ENCODE data around the gene EIF5AL1. TPM values are rescaled to one million over a fixed set of nuclear protein-coding genes. Genes with fewer than 3 reads are reported as not detected.

Gene EIF5AL1
- total RNA-seq, 4 donors from 2014 or later: 0.90 TPM; not detected in 3

DNA sequence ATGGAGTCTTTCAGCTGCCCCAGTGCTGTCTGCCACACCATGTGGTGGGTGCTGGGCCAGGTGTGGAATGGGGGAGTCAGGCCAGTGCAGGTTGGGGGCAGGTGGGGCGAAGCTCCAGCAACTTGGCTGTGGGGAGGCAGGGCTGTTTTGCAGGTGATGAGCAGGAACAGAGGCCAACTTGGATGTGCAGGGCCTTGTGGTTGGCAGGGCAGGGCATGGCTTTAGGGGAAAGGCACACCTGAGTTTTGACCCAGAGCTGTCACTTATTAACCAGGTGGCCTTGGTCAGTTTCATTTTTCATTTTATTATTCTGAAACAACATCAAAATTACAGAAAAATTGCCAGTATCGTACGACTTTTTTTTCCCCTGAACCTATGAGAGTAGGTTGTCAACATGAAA lies 48.9 kb downstream of the EIF5AL1 start:
- no peak overlapping the region for H3K27ac ChIP-seq
- H3K4me3 ChIP-seq: no peak overlapping the region
- no peaks in the 10 kb centered on the region for H3K9me3 ChIP-seq
- TF ChIP-seq, protein P1, sequence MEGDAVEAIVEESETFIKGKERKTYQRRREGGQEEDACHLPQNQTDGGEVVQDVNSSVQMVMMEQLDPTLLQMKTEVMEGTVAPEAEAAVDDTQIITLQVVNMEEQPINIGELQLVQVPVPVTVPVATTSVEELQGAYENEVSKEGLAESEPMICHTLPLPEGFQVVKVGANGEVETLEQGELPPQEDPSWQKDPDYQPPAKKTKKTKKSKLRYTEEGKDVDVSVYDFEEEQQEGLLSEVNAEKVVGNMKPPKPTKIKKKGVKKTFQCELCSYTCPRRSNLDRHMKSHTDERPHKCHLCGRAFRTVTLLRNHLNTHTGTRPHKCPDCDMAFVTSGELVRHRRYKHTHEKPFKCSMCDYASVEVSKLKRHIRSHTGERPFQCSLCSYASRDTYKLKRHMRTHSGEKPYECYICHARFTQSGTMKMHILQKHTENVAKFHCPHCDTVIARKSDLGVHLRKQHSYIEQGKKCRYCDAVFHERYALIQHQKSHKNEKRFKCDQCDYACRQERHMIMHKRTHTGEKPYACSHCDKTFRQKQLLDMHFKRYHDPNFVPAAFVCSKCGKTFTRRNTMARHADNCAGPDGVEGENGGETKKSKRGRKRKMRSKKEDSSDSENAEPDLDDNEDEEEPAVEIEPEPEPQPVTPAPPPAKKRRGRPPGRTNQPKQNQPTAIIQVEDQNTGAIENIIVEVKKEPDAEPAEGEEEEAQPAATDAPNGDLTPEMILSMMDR (IDR thresholded peaks at IDR 0.05): no peak
- TF ChIP-seq POLR2A (IDR thresholded peaks at IDR 0.05) (no peak), EP300 (IDR thresholded peaks at IDR 0.05) (no peak)
- 84 to 92% methylated on average over 3 of the region's 3 CpGs for WGBS, 2 donors
- H3K4me1 ChIP-seq: peaks cover 0 to 7% (median 0%) of the 10 kb centered on the region in 4 donors
- no peak for DNase-seq (ENCODE audit: low spot score in 2 of 2)
- H3K27me3 ChIP-seq: no peaks in the 10 kb centered on the region
- H3K36me3 ChIP-seq: no peaks in the 10 kb centered on the region

DNA sequence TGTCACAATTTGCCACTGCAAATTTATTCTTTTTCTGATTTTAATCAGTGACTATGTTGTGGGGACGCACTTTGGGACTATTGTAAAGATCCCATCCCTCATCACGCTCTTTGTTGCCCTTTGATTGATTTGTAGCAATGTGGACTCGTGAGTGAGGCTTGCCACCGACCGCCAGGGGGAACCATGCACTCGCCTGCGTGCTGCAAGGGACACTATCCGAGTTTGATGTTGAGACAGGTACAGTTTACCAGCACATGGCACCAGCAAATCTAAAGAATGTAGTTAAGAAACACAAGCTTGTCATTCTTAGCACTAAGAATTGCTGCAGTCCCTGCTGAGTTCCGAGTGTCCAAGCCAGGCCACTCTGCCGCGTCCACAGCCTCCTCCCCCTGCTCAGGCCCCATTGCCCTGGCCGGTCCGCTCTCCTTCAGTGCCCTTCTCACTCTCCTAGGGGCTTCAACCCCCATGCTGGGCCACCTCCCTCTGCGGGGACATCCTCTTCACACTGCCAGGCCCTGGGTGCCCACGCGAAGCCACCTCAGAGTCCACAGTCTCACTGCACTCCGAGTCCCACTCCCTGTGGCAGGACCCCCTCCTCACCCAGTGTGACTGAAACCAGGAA lies 49.9 kb downstream of the EIF5AL1 start:
- no peaks in the 10 kb centered on the region for H3K9me3 ChIP-seq
- TF ChIP-seq POLR2A (IDR thresholded peaks at IDR 0.05) (no peak), EP300 (IDR thresholded peaks at IDR 0.05) (no peak)
- TF ChIP-seq, protein P1 (IDR thresholded peaks at IDR 0.05): peak; percentile 52 to 83 (median 66)
- H3K27ac ChIP-seq: no peak overlapping the region
- H3K4me1 ChIP-seq: peaks cover 0 to 7% (median 0%) of the 10 kb centered on the region in 4 donors
- H3K36me3 ChIP-seq: no peaks in the 10 kb centered on the region
- 13 to 19% methylated on average over 16 to 17 of the region's 17 CpGs for WGBS, 2 donors
- H3K4me3 ChIP-seq: no peak overlapping the region
- peak in 1 of 2 donors; percentile 40 for DNase-seq (ENCODE audit: low spot score in 2 of 2)
- no peaks in the 10 kb centered on the region for H3K27me3 ChIP-seq

DNA sequence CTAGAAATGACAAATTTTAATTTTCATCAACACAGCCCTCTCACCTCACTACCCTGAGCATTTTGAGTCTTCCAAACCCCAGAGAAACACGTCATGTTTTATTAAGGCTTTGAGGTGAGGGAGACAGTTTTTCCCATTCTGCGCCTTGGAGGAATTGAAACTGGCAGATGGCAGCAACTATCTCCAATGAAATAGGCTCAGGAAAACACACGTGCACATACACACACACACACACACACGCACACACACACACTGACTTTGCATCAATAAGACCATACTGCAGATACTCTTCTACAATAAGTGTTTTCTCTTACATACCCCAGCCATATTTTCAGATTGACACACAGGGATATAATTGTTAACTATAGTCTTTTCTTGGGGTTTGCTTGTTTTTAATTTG lies 51.1 kb downstream of the EIF5AL1 start:
- TF ChIP-seq, protein P1 (IDR thresholded peaks at IDR 0.05): no peak
- no peaks in the 10 kb centered on the region for H3K27me3 ChIP-seq
- H3K27ac ChIP-seq: no peak overlapping the region
- 62 to 79% methylated on average over 4 of the region's 4 CpGs for WGBS, 2 donors
- no peaks in the 10 kb centered on the region for H3K9me3 ChIP-seq
- H3K4me3 ChIP-seq: no peak overlapping the region
- peaks cover 0 to 7% (median 0%) of the 10 kb centered on the region in 4 donors for H3K4me1 ChIP-seq
- H3K36me3 ChIP-seq: no peaks in the 10 kb centered on the region
- peak in 1 of 2 donors; percentile 10 for DNase-seq (ENCODE audit: low spot score in 2 of 2)

Small RNA genes within 50 kb of the gene (small RNA-seq; reads per million reads assigned to genes)
- gene BX248123.2: not detected
- gene RPS12P18: not detected

Other genes with a start within 250 kb of the EIF5AL1 start
- gene PPIF, start 165.1 kb upstream of the EIF5AL1 start, total RNA-seq: 10 to 100 TPM; 16.6 to 36.0 (median 20.6) TPM
- 100 to 1,000 TPM; 122 to 165 (median 138) TPM for gene ZCCHC24, start 66.9 kb upstream of the EIF5AL1 start, total RNA-seq
- gene SFTPA2, start 47.9 kb downstream of the EIF5AL1 start, total RNA-seq: 1 to 10 TPM in 1 of 4 donors, under 1 TPM in 2, not detected in 1; 0.44 to 5.7 (median 0.60) TPM
- gene SFTPA1, start 98.4 kb downstream of the EIF5AL1 start, total RNA-seq: not detected
- gene NUTM2B, start 190.7 kb downstream of the EIF5AL1 start, total RNA-seq: 1 to 10 TPM in 2 of 4 donors, under 1 TPM in 1, not detected in 1; 0.21 to 2.8 (median 1.4) TPM

Data from tibial nerve (tissue), 4 donors.